Measurements from ENCODE around the gene METTL21C. TPM values are rescaled to one million over a fixed set of nuclear protein-coding genes. Genes with fewer than 3 reads are reported as not detected.

Gene METTL21C
- total and polyA plus RNA-seq, 5 donors from 2014 or later = not detected

- no peaks in the 10 kb centered on the region for H3K4me1 ChIP-seq (ENCODE audit: control insufficient read depth, insufficient read depth, low read length, poor library complexity, severe bottlenecking)
- peaks cover 6 to 19% (median 15%) of the 10 kb centered on the region in 4 donors for H3K4me1 Mint-ChIP-seq
- H3K36me3 ChIP-seq (ENCODE audit: control insufficient read depth, insufficient read depth, low read length) = peaks cover 75% of the 10 kb centered on the region
- H3K4me3 Mint-ChIP-seq = no peak overlapping the region
- no peaks in the 10 kb centered on the region for H3K27me3 Mint-ChIP-seq
- H3K4me3 ChIP-seq (ENCODE audit: low read depth, low read length) = no peak overlapping the region
- H3K27me3 ChIP-seq (ENCODE audit: control insufficient read depth, insufficient read depth, low read length) = no peaks in the 10 kb centered on the region
- no peak for ATAC-seq (ENCODE audit: low read depth in 2 of 2)
- H3K9me3 ChIP-seq (ENCODE audit: control insufficient read depth in 2 of 2, low read length in 2 of 2) = no peaks in the 10 kb centered on the region
- peaks cover 0 to 1% (median 0%) of the 10 kb centered on the region in 7 donors for H3K9me3 Mint-ChIP-seq
- H3K36me3 Mint-ChIP-seq = peaks cover 40% of the 10 kb centered on the region
- H3K27ac Mint-ChIP-seq = peak overlapping the region; percentile 7 to 97 (median 26)
- no peak for DNase-seq
- no peak overlapping the region for H3K27ac ChIP-seq (ENCODE audit: insufficient read depth, low read length, poor library complexity, severe bottlenecking)
Measured at GRCh38 chr13:102677122-102677521, 17.7 kb downstream of the METTL21C start.

GRCh38 chr13:102675115-102675514 is 19.7 kb downstream of the METTL21C start:
- Mint-ChIP-seq H3K9me3 (peaks cover 0 to 11% (median 4%) of the 10 kb centered on the region in 7 donors), H3K27me3 (no peaks in the 10 kb centered on the region), H3K27ac (no peak overlapping the region), H3K4me1 (peaks cover 4 to 6% (median 5%) of the 10 kb centered on the region in 4 donors), H3K36me3 (peaks cover 56% of the 10 kb centered on the region), H3K4me3 (no peak overlapping the region)
- no peak overlapping the region for H3K4me3 ChIP-seq (ENCODE audit: low read depth, low read length)
- no peaks in the 10 kb centered on the region for H3K27me3 ChIP-seq (ENCODE audit: control insufficient read depth, insufficient read depth, low read length)
- H3K9me3 ChIP-seq (ENCODE audit: control insufficient read depth in 2 of 2, low read length in 2 of 2) = peaks cover 5% of the 10 kb centered on the region in 2 experiments
- H3K27ac ChIP-seq (ENCODE audit: insufficient read depth, low read length, poor library complexity, severe bottlenecking) = no peak overlapping the region
- H3K36me3 ChIP-seq (ENCODE audit: control insufficient read depth, insufficient read depth, low read length) = peaks cover 90% of the 10 kb centered on the region
- DNase-seq (no peak), ATAC-seq (ENCODE audit: low read depth in 2 of 2) (no peak)
- no peaks in the 10 kb centered on the region for H3K4me1 ChIP-seq (ENCODE audit: control insufficient read depth, insufficient read depth, low read length, poor library complexity, severe bottlenecking)

- Mint-ChIP-seq H3K36me3 (peaks cover 73% of the 10 kb centered on the region), H3K27ac (no peak overlapping the region), H3K27me3 (no peaks in the 10 kb centered on the region), H3K9me3 (peaks cover 0 to 33% (median 5%) of the 10 kb centered on the region in 7 donors), H3K4me1 (peaks cover 0 to 5% (median 3%) of the 10 kb centered on the region in 4 donors), H3K4me3 (no peak overlapping the region)
- peaks cover 92% of the 10 kb centered on the region for H3K36me3 ChIP-seq (ENCODE audit: control insufficient read depth, insufficient read depth, low read length)
- DNase-seq = no peak
- no peak overlapping the region for H3K27ac ChIP-seq (ENCODE audit: insufficient read depth, low read length, poor library complexity, severe bottlenecking)
- no peaks in the 10 kb centered on the region for H3K27me3 ChIP-seq (ENCODE audit: control insufficient read depth, insufficient read depth, low read length)
- no peak for ATAC-seq (ENCODE audit: low read depth in 2 of 2)
- H3K9me3 ChIP-seq (ENCODE audit: control insufficient read depth in 2 of 2, low read length in 2 of 2) = peaks cover 8 to 12% of the 10 kb centered on the region in 2 experiments
- H3K4me3 ChIP-seq (ENCODE audit: low read depth, low read length) = no peak overlapping the region
- H3K4me1 ChIP-seq (ENCODE audit: control insufficient read depth, insufficient read depth, low read length, poor library complexity, severe bottlenecking) = no peaks in the 10 kb centered on the region
Measured at GRCh38 chr13:102670130-102670529, 24.7 kb downstream of the METTL21C start.

- no peak for DNase-seq
- H3K27me3 Mint-ChIP-seq = no peaks in the 10 kb centered on the region
Measured at GRCh38 chr13:102667911-102668310, 26.9 kb downstream of the METTL21C start.

GRCh38 chr13:102667023-102667422 is 27.8 kb downstream of the METTL21C start:
- Mint-ChIP-seq H3K27ac (no peak overlapping the region), H3K4me3 (no peak overlapping the region), H3K27me3 (no peaks in the 10 kb centered on the region), H3K36me3 (peaks cover 73% of the 10 kb centered on the region), H3K4me1 (peaks cover 0 to 14% (median 5%) of the 10 kb centered on the region in 4 donors), H3K9me3 (peaks cover 0 to 33% (median 5%) of the 10 kb centered on the region in 7 donors)
- ATAC-seq (ENCODE audit: low read depth in 2 of 2) (no peak), DNase-seq (no peak)
- no peak overlapping the region for H3K4me3 ChIP-seq (ENCODE audit: low read depth, low read length)
- H3K27me3 ChIP-seq (ENCODE audit: control insufficient read depth, insufficient read depth, low read length) = no peaks in the 10 kb centered on the region
- H3K4me1 ChIP-seq (ENCODE audit: control insufficient read depth, insufficient read depth, low read length, poor library complexity, severe bottlenecking) = no peaks in the 10 kb centered on the region
- H3K27ac ChIP-seq (ENCODE audit: insufficient read depth, low read length, poor library complexity, severe bottlenecking) = no peak overlapping the region
- H3K9me3 ChIP-seq (ENCODE audit: control insufficient read depth in 2 of 2, low read length in 2 of 2) = peaks cover 8 to 12% of the 10 kb centered on the region in 2 experiments
- H3K36me3 ChIP-seq (ENCODE audit: control insufficient read depth, insufficient read depth, low read length) = peaks cover 83% of the 10 kb centered on the region

More at GRCh38 chr13:102667911-102668310, 26.9 kb downstream of the METTL21C start:
- Mint-ChIP-seq H3K4me1 (peaks cover 0 to 14% (median 5%) of the 10 kb centered on the region in 4 donors), H3K9me3 (peaks cover 0 to 33% (median 5%) of the 10 kb centered on the region in 7 donors), H3K36me3 (peaks cover 75% of the 10 kb centered on the region), H3K27ac (peak overlapping the region in 1 of 3 donors; percentile 1), H3K4me3 (no peak overlapping the region)
- Histone ChIP-seq H3K9me3 (ENCODE audit: control insufficient read depth in 2 of 2, low read length in 2 of 2) (peaks cover 8 to 12% of the 10 kb centered on the region in 2 experiments), H3K27ac (ENCODE audit: insufficient read depth, low read length, poor library complexity, severe bottlenecking) (no peak overlapping the region), H3K4me3 (ENCODE audit: low read depth, low read length) (no peak overlapping the region), H3K4me1 (ENCODE audit: control insufficient read depth, insufficient read depth, low read length, poor library complexity, severe bottlenecking) (no peaks in the 10 kb centered on the region), H3K27me3 (ENCODE audit: control insufficient read depth, insufficient read depth, low read length) (no peaks in the 10 kb centered on the region), H3K36me3 (ENCODE audit: control insufficient read depth, insufficient read depth, low read length) (peaks cover 86% of the 10 kb centered on the region)
- no peak for ATAC-seq (ENCODE audit: low read depth in 2 of 2)

GRCh38 chr13:102659168-102659713 is 35.6 kb downstream of the METTL21C start:
- H3K27ac ChIP-seq (ENCODE audit: insufficient read depth, low read length, poor library complexity, severe bottlenecking) = no peak overlapping the region
- Mint-ChIP-seq H3K27ac (no peak overlapping the region), H3K4me3 (no peak overlapping the region), H3K9me3 (peaks cover 0 to 2% (median 0%) of the 10 kb centered on the region in 7 donors), H3K27me3 (no peaks in the 10 kb centered on the region), H3K4me1 (peaks cover 0 to 9% (median 4%) of the 10 kb centered on the region in 4 donors), H3K36me3 (peaks cover 40% of the 10 kb centered on the region)
- ATAC-seq (ENCODE audit: low read depth in 2 of 2) (no peak), DNase-seq (no peak)
- no peaks in the 10 kb centered on the region for H3K27me3 ChIP-seq (ENCODE audit: control insufficient read depth, insufficient read depth, low read length)
- no peak overlapping the region for H3K4me3 ChIP-seq (ENCODE audit: low read depth, low read length)
- peaks cover 70% of the 10 kb centered on the region for H3K36me3 ChIP-seq (ENCODE audit: control insufficient read depth, insufficient read depth, low read length)
- H3K4me1 ChIP-seq (ENCODE audit: control insufficient read depth, insufficient read depth, low read length, poor library complexity, severe bottlenecking) = no peaks in the 10 kb centered on the region
- no peaks in the 10 kb centered on the region for H3K9me3 ChIP-seq (ENCODE audit: control insufficient read depth in 2 of 2, low read length in 2 of 2)

- Histone ChIP-seq H3K4me1 (ENCODE audit: control insufficient read depth, insufficient read depth, low read length, poor library complexity, severe bottlenecking) (no peaks in the 10 kb centered on the region), H3K36me3 (ENCODE audit: control insufficient read depth, insufficient read depth, low read length) (peaks cover 68% of the 10 kb centered on the region), H3K9me3 (ENCODE audit: control insufficient read depth in 2 of 2, low read length in 2 of 2) (no peaks in the 10 kb centered on the region), H3K4me3 (ENCODE audit: low read depth, low read length) (no peak overlapping the region), H3K27ac (ENCODE audit: insufficient read depth, low read length, poor library complexity, severe bottlenecking) (no peak overlapping the region), H3K27me3 (ENCODE audit: control insufficient read depth, insufficient read depth, low read length) (no peaks in the 10 kb centered on the region)
- Mint-ChIP-seq H3K4me1 (peaks cover 0 to 8% (median under 1%) of the 10 kb centered on the region in 4 donors), H3K27ac (no peak overlapping the region), H3K9me3 (peaks cover 0 to 2% (median 0%) of the 10 kb centered on the region in 7 donors), H3K4me3 (no peak overlapping the region), H3K36me3 (peaks cover 35% of the 10 kb centered on the region), H3K27me3 (no peaks in the 10 kb centered on the region)
- no peak for ATAC-seq (ENCODE audit: low read depth in 2 of 2)
- DNase-seq = no peak
Measured at GRCh38 chr13:102658660-102659059, 36.2 kb downstream of the METTL21C start.

GRCh38 chr13:102657630-102658029 is 37.2 kb downstream of the METTL21C start:
- Histone ChIP-seq H3K27ac (ENCODE audit: insufficient read depth, low read length, poor library complexity, severe bottlenecking) (no peak overlapping the region), H3K27me3 (ENCODE audit: control insufficient read depth, insufficient read depth, low read length) (no peaks in the 10 kb centered on the region), H3K4me3 (ENCODE audit: low read depth, low read length) (no peak overlapping the region), H3K9me3 (ENCODE audit: control insufficient read depth in 2 of 2, low read length in 2 of 2) (no peaks in the 10 kb centered on the region), H3K36me3 (ENCODE audit: control insufficient read depth, insufficient read depth, low read length) (peaks cover 75% of the 10 kb centered on the region), H3K4me1 (ENCODE audit: control insufficient read depth, insufficient read depth, low read length, poor library complexity, severe bottlenecking) (no peaks in the 10 kb centered on the region)
- Mint-ChIP-seq H3K27me3 (no peaks in the 10 kb centered on the region), H3K4me1 (peaks cover 0 to 8% (median 0%) of the 10 kb centered on the region in 4 donors), H3K27ac (no peak overlapping the region), H3K4me3 (no peak overlapping the region), H3K9me3 (peaks cover 0 to 2% (median 0%) of the 10 kb centered on the region in 7 donors), H3K36me3 (peaks cover 37% of the 10 kb centered on the region)
- DNase-seq = no peak
- ATAC-seq (ENCODE audit: low read depth in 2 of 2) = no peak

Data from CD4-positive, CD25-positive, alpha-beta regulatory T cell (primary cell).